Measurements from ENCODE around the gene UHRF2. TPM values are rescaled to one million over a fixed set of nuclear protein-coding genes. Genes with fewer than 3 reads are reported as not detected.

Gene UHRF2
- total RNA-seq, 6 donors from 2014 or later = 30.4 to 110 (median 36.1) TPM

- 86 to 96% methylated on average over 1 of the region's 1 CpG for WGBS, 2 donors
- H3K9me3 ChIP-seq = no peaks in the 10 kb centered on the region
- no peak overlapping the region for H3K4me3 ChIP-seq
- no peak overlapping the region for H3K27ac ChIP-seq
- H3K27me3 ChIP-seq = no peaks in the 10 kb centered on the region
- TF ChIP-seq CTCF (IDR thresholded peaks at IDR 0.05) (no peak), EP300 (IDR thresholded peaks at IDR 0.05) (no peak), POLR2A (IDR thresholded peaks at IDR 0.05) (no peak), POLR2AphosphoS5 (IDR thresholded peaks at IDR 0.05) (no peak)
- peaks cover 3 to 59% (median 17%) of the 10 kb centered on the region in 4 donors for H3K36me3 ChIP-seq
- no peak for ATAC-seq (ENCODE audit: low FRiP score in 2 of 2)
- no peak for DNase-seq
- no peaks in the 10 kb centered on the region for H3K4me1 ChIP-seq
These were observed 76.1 kb downstream of the UHRF2 start for GRCh38 chr9:6489099-6489498.

GRCh38 chr9:6490863-6491262, 77.9 kb downstream of the UHRF2 start:
- H3K27me3 ChIP-seq = no peaks in the 10 kb centered on the region
- no peaks in the 10 kb centered on the region for H3K9me3 ChIP-seq
- no peak overlapping the region for H3K4me3 ChIP-seq
- 96 to 100% methylated on average over 2 of the region's 2 CpGs for WGBS, 2 donors
- TF ChIP-seq EP300 (IDR thresholded peaks at IDR 0.05) = no peak
- TF ChIP-seq CTCF (IDR thresholded peaks at IDR 0.05) = no peak
- no peak for TF ChIP-seq POLR2AphosphoS5 (IDR thresholded peaks at IDR 0.05)
- TF ChIP-seq POLR2A (IDR thresholded peaks at IDR 0.05) = no peak
- no peaks in the 10 kb centered on the region for H3K4me1 ChIP-seq
- ATAC-seq (ENCODE audit: low FRiP score in 2 of 2) = no peak
- no peak for DNase-seq
- H3K27ac ChIP-seq = no peak overlapping the region
- peaks cover 0 to 52% (median 18%) of the 10 kb centered on the region in 4 donors for H3K36me3 ChIP-seq

GRCh38 chr9:6495466-6495865, 82.5 kb downstream of the UHRF2 start:
- peaks cover 8 to 55% (median 27%) of the 10 kb centered on the region in 4 donors for H3K36me3 ChIP-seq

GRCh38 chr9:6498982-6499381, 86.0 kb downstream of the UHRF2 start:
- ATAC-seq (ENCODE audit: low FRiP score in 2 of 2) = no peak
- Histone ChIP-seq H3K9me3 (no peaks in the 10 kb centered on the region), H3K27me3 (no peaks in the 10 kb centered on the region), H3K4me1 (no peaks in the 10 kb centered on the region), H3K27ac (no peak overlapping the region), H3K4me3 (no peak overlapping the region), H3K36me3 (peaks cover 8 to 82% (median 31%) of the 10 kb centered on the region in 4 donors)
- WGBS, 2 donors = 95 to 100% methylated on average over 1 of the region's 1 CpG
- no peak for TF ChIP-seq EP300 (IDR thresholded peaks at IDR 0.05)
- no peak for TF ChIP-seq CTCF (IDR thresholded peaks at IDR 0.05)
- TF ChIP-seq POLR2AphosphoS5 (IDR thresholded peaks at IDR 0.05) = no peak
- TF ChIP-seq POLR2A (IDR thresholded peaks at IDR 0.05) = no peak
- DNase-seq = no peak

More at GRCh38 chr9:6495466-6495865, 82.5 kb downstream of the UHRF2 start:
- DNase-seq (no peak), ATAC-seq (ENCODE audit: low FRiP score in 2 of 2) (no peak)
- H3K27ac ChIP-seq = no peak overlapping the region
- WGBS, 2 donors = 94 to 96% methylated on average over 1 of the region's 1 CpG
- H3K9me3 ChIP-seq = no peaks in the 10 kb centered on the region
- no peak overlapping the region for H3K4me3 ChIP-seq
- H3K4me1 ChIP-seq = no peaks in the 10 kb centered on the region
- H3K27me3 ChIP-seq = no peaks in the 10 kb centered on the region
- no peak for TF ChIP-seq CTCF (IDR thresholded peaks at IDR 0.05)
- no peak for TF ChIP-seq EP300 (IDR thresholded peaks at IDR 0.05)

- WGBS, 2 donors = 52 to 63% methylated on average over 2 of the region's 2 CpGs
- no peaks in the 10 kb centered on the region for H3K9me3 ChIP-seq
- no peak for ATAC-seq (ENCODE audit: low FRiP score in 2 of 2)
- no peak overlapping the region for H3K4me3 ChIP-seq
- H3K4me1 ChIP-seq = no peaks in the 10 kb centered on the region
- no peak overlapping the region for H3K27ac ChIP-seq
- DNase-seq = no peak
- no peaks in the 10 kb centered on the region for H3K27me3 ChIP-seq
- H3K36me3 ChIP-seq = peaks cover 8 to 94% (median 34%) of the 10 kb centered on the region in 4 donors
- TF ChIP-seq EP300 (IDR thresholded peaks at IDR 0.05) (no peak), POLR2AphosphoS5 (IDR thresholded peaks at IDR 0.05) (no peak), CTCF (IDR thresholded peaks at IDR 0.05) (no peak)
These were observed 88.7 kb downstream of the UHRF2 start for GRCh38 chr9:6501526-6502210.

Data from upper lobe of left lung (tissue), 6 donors.